ENCODE measurements around the gene MEA1.
"Not testable (repeated sequence)": the region's sequence is repeated elsewhere in the genome, so short reads cannot be mapped to it uniquely, and the experiment has no call there.

Gene MEA1

GRCh38 chr6:43007126-43007525, 6.6 kb downstream of the MEA1 start:
- FAIRE-seq (no peak), DNase-seq (ENCODE audit: insufficient read length, low spot score) (no peak)
- no peak for TF ChIP-seq CTCF (IDR thresholded peaks at IDR 0.05; ENCODE audit: insufficient read depth, missing control alignments)

- DNase-seq (ENCODE audit: insufficient read length, low spot score), result no peak
- TF ChIP-seq CTCF (IDR thresholded peaks at IDR 0.05; ENCODE audit: insufficient read depth, missing control alignments), result no peak
- FAIRE-seq, result no peak
Measured at GRCh38 chr6:43006251-43006650, 7.5 kb downstream of the MEA1 start.

DNA sequence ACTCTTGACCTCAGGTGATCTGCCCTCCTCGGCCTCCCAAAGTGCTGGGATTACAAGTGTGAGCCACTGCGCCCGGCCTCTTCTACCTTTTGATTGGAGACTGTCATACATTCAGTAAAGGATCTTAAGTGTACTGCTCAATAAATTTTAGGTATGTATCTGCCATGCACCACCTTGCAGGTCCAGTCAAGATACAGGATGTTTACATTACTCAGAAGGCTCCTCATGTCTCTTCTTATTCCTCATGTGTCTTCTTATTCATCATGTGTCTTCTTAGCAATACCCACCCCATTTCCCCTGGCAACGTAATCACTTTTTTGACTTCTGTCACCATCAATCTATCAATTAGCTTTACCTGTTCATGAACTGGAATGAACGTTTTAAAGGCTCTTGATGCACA, 7.9 kb downstream of the MEA1 start:
- FAIRE-seq, result no peak

DNA sequence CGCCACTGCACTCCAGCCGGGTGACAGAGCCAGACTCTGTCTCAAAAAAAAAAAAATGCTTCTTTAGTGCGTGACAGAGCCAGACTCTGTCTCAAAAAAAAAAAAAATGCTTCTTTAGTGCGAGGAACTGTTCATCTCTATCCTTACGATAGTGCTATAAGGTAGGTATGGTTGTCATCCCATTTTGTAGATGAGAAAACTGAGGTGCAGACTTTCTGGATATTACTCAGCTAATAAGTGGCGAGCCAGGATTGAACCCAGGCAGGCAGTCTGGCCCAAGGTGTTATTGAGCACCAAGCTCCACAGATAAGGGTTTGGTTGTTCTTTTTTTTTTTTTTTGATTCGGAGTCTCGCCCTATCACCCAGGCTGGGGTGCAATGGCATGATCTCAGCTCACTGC, 11.9 kb downstream of the MEA1 start:
- FAIRE-seq, result no peak
- TF ChIP-seq CTCF (IDR thresholded peaks at IDR 0.05; ENCODE audit: insufficient read depth, missing control alignments), result no peak
- no peak for DNase-seq (ENCODE audit: insufficient read length, low spot score)

More for the DNA sequence above, 7.9 kb downstream of the MEA1 start:
- no peak for DNase-seq (ENCODE audit: insufficient read length, low spot score)
- TF ChIP-seq CTCF (IDR thresholded peaks at IDR 0.05; ENCODE audit: insufficient read depth, missing control alignments), result no peak

DNA sequence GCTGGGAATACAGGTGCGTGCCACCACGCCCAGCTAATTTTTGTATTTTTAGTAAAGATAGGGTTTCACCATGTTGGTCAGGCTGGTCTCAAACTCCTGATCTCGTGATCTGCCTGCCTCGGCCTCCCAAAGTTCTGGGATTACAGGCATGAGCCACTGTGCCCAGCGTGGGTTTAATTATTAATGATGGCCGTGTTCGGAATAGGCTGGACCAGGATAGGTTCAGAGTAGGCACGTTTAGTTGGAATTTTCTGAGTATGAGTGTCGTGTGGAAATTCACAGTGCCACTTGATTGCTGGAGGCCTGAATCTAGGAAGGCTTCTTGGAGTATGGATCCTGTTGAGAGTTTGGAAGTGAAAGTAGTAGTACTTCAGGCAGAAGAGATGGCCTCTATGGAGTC, 15.5 kb downstream of the MEA1 start:
- DNase-seq (ENCODE audit: insufficient read length, low spot score); FAIRE-seq: not testable (repeated sequence)

GRCh38 chr6:42996513-42996912, 17.2 kb downstream of the MEA1 start:
- DNase-seq (ENCODE audit: insufficient read length, low spot score) (no peak), FAIRE-seq (no peak)
- TF ChIP-seq CTCF (IDR thresholded peaks at IDR 0.05; ENCODE audit: insufficient read depth, missing control alignments), result no peak

GRCh38 chr6:42993445-42993844, 20.3 kb downstream of the MEA1 start:
- no peak for FAIRE-seq
- no peak for TF ChIP-seq CTCF (IDR thresholded peaks at IDR 0.05; ENCODE audit: insufficient read depth, missing control alignments)
- DNase-seq (ENCODE audit: insufficient read length, low spot score), result no peak

DNA sequence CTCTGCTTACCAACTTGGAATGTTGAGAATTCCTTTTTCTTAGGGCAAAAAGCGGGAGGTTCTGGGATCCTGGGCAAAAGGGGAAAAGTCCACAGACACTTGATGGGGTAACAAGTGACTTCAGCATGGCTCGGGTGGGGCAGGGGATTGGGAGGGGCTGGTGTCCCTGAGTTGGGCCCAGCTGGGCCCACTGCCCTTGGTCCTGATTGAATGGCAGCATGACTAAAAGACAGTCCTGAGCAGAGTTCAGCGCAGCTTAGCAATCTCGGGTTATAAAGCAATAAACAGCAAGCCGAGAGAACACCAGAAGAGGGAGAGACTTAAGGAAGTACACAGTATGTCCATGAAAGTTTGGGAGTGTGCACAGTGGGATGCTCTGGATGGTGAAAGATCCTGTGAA, 23.8 kb downstream of the MEA1 start:
- TF ChIP-seq CTCF (IDR thresholded peaks at IDR 0.05; ENCODE audit: insufficient read depth, missing control alignments), result no peak
- no peak for FAIRE-seq
- no peak for DNase-seq (ENCODE audit: insufficient read length, low spot score)

All from D721Med (cell line).